NCI-H524 treated with DMSO at 0.1 percent for 48 hours (cell line): ENCODE data around the gene GNAO1.

Experiments
- DNase-seq: peaks from one replicate; lab custom pipeline; 2025; lab: John Stamatoyannopoulos, UW

The GNAO1 gene

DNA sequence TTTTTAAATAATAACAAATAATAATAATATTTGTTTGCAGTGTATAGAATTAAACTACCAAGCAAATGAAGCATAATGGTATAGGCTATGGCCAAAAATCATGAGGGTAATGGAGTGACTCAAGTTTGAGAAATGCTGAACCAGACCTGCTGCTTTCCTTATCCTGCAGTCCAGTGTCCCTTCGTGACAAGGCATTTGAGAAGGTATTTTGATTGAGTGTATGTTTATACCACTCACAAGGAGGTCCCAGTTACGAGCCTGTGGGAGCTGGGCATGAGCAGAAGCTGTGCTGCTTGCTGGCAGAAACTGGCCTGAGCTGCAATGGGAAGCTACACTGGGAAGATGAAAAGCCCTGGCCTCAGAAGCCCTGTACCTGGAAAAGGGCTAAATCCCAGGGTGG lies 50.3 kb downstream of the GNAO1 start:
- no peak for DNase-seq

DNA sequence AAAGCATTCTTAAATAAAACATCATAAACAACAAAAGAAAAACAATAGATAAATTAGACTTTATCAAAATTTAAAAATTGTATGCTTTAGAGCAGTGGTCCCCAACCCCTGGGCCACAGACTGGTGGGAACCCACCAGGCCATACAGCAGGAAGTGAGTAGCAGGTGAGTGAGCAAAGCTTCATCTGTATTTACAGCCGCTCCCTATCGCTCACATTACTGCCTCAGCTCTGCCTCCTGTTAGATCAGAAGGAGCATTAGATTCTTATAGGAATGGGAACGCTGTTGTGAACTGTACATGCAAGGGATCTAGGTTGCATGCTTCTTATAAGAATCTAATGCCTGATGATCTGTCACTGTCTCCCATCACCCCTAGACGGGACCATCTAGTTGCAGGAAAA lies 51.5 kb downstream of the GNAO1 start:
- DNase-seq: no peak

DNA sequence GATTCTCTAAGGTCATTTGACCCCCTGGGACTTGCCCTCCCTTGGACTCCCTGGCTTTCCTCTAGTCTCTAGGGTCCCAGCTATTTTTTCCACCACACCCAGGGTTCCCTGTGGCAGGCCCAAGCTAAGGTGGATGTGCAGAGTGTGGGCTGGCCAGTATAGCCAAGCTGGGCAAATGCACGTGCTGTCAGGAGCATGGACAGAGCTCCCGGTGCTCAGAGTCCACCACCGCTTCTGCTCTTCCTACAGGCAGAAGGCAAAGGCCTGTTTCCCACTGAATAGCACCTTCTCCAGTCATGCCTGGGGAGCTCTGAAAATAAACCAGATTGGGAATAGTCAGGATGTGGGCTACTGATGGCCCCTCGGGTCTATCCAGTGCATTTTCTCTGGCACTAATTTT lies 53.3 kb downstream of the GNAO1 start:
- no peak for DNase-seq

DNA sequence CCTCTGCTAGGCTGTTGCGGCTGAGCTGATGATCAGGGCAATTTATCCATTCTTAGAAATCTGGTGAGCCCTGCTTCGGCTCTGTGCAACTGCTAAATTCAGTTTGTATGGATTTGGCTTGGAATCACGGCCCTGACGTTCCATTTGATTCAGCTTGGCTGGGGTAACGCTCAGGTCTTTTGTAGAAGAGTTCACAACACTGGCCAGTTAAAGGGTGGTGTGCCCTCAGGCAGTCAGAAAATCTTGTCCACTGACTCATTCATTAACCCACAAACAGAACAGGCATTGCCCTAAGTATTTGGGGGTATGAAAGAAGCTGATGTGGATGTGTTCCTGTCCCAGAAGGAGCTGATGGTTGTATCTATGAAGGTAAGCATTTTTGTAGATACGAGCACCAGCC lies 53.9 kb downstream of the GNAO1 start:
- no peak for DNase-seq

DNA sequence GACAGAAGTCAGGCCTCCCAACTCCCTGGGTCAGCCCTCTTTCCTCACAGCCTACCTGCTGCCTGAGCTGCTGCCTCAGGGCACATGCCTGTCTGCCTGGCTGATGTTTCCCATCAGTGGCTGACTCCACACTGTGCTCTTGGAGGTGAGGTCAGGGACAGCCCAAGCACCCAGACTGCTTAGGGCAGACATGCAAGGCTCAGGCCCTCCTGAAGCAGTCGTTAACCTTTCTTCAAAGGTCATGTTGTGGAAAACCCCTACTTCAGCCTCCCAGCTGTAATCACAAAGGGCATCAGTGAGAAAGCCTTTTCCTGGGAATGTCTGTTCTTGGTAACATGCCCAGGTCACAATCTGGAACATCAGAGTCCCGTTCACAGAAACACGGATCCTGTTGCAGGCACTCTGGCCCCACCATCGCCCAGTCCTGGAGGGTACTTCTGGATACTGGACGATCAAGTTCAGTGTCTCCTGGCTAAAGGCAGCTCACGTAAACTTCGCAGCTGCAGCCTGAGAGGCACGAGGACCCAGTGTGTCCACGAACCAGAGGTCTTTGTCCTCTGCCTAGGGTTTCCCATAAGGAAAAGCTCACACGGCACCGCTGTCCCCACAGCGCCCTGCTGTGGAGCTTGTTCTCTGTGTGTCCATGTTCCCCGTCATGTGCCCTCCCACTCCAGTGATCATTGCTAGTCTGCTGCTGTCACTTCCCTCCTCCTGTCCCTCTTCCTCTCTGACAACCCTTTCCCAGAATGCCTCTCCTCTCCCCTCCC lies 54.9 kb downstream of the GNAO1 start:
- no peak for DNase-seq

DNA sequence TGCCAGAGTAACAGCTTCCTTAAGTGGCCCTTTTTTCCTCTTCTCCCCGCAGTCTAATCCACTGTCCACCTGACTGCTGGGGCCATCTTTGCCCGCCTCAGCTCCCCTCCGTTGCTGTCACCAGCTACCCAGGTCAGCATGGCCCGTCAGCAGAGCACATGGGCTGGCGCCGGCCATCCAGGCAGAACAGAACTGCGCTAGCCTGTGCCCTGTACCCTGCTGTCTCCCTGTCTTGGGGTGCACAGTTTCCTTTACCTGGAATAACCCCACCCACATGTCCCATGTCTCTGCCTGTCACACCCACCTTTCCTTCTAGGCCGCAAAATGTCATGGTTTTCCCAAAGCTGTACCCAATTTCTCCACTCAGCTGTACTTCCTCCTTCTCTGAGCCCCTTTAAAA lies 55.7 kb downstream of the GNAO1 start:
- DNase-seq: no peak

DNA sequence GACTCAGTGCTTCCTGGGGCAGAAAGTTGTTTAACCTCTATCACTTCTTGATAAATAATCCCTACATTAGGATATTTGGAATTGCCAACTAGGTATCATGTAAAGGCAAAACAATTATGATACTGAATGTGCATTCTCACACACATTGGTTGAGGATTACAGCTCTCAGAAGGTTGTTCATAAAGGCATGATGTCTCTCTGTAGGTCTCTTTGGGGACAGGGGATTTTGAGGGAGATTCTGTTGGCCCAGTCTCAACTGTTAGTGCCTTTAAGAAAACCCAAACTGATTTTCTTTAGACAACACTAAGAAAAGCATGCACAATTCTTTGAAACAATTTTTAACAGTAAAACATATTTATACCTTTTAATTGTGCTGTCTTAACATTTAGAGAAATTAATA lies 56.5 kb downstream of the GNAO1 start:
- DNase-seq: no peak

DNA sequence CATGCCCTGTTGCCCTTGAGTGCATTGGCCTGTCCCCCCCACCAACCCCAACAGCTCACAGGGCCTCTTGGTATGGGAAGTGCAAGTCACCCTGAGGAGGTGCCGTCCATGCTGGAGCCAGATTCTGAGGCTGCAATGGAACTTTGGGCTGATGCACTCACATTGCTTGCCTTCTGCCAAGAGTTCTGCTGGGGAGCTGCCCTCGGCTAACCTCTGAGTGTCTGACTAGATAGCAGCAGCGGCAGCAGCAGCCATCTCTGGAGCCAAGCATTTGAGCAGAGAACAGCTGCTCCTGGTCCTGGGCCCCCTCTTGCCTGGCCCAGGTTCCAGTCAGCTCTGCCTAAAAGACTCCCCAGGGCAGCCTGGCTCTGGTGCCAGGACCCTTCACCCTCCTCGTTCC lies 61.5 kb downstream of the GNAO1 start:
- no peak for DNase-seq

DNA sequence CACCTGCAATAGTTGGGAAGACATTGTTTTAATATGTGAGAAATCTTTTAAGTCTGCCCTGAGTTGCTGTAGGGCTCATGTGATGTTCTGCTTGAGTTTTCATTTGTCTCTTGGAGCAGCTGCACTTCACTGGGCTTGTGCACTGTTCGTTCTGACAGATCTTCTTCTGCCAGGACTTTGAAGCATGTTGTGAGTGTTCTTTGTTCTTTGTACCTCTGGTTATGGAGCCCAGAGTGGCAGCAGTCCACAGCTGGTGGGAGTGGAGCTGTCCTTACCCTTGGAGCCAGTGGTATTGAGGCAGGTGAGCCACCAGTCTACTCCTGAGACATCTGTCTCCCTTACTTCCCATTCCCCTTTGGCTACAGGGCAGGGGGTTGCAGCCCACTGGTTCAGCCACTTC lies 64.6 kb downstream of the GNAO1 start:
- DNase-seq: no peak

DNA sequence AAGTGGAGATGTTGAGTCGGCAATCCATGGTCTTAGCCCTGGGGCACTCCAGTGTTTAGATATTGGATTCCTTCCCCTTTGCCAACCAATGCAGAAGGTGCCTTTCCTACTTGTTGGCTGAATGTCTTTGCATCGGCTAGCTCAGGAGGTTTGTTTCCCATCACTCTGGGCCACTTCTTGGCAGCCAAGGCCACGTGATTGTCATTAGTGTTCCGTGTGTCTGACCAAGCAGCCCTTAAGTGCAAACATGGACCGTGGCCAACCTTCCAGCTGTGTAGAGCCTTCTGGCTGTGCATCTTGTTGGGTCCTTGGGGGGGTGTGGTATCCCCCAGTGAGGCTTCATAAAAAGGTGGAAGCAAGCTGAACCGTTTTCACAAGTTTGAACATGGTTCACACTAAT lies 66.0 kb downstream of the GNAO1 start:
- DNase-seq: peak; percentile 69

DNA sequence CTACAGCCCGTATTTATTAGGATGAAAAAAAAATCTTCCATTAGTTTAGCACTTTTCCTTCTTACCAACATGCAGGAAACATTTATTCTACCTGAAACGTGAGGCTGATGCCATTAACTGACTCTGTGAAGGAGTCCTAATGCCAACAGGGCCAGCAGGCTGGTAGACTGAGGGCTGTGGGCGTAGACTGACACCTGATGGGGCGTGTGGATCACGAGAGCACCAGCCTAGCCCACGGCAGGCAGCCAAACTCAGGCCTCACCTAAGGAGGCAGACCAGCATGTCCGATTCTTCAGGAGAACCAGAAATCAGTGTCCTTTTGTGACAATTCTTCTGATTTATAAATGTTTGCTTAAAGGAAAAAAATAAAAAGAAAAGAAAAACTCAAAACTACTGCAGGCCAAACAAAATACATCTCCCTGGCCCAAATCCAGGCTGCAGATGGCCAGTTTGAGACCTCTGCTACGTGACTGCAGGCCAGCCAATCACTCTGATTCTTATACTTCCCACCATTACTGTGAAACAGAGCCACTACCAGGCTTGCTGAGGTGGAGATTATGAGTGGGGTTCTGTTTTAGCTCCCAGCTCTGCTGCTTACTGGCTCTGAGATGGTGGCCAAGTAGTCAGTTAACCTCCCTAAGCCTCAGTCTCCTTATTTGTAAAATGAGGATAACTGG lies 66.5 kb downstream of the GNAO1 start:
- DNase-seq: peak; percentile 41

DNA sequence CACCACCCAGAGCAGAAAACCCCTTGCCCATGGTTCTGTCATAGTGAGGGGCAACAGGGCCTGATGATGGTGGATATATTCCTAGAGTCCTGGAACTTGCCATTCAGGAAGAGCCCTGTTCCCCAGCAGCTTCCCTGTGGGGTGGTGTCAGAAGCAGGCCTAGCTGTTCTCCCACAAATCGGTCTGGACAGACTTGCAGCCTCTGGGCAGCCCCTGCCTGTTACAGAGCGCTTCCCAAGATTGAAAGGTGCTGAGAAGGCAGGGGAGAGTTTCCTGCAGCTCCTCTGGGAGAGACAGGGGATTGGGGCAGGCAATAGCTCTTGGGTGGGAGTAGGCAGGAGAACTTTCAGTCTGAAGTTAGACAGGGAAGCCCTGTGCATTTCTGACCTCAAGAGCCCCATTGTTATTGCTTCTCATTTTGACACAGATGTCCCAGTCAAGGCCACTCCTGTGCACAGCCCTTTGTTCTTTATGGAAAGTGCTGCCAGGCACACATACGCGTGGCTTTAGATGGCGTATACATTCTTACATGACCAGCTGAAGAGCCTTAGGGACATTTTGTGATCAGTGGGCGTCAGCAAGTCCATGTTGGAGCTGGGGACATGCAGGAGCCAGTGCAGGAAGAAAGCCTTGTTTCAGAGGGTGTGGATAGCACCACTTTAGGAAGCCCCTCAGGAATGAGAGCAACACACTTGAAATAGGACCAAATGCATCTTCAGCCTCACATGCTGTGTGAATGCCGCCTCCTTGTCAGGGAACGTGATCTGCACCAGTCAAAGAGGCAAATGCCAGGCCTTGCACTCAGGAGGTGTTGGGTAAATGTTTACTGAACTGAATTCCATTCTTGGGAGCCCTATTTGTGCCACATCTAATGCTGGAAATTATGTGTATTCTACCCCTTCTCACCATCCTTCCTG lies 67.5 kb downstream of the GNAO1 start:
- no peak for DNase-seq

DNA sequence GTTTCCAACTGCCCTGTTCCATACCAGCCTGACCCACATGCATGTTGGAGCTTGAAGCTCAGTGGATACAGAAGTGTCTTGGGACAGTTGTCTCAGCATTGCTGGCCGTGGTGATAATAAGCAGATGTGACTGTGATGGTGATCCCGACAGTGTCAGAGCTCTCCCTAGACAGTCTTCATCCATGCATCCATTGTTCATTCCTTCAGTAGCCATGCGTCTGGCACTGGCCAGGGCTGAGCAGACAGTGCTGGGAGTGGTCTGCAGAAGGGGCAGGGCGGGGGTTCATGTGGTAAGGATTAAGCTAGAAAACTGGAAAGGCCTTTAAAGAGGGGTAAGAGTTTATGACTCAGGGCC lies 68.1 kb downstream of the GNAO1 start:
- no peak for DNase-seq

DNA sequence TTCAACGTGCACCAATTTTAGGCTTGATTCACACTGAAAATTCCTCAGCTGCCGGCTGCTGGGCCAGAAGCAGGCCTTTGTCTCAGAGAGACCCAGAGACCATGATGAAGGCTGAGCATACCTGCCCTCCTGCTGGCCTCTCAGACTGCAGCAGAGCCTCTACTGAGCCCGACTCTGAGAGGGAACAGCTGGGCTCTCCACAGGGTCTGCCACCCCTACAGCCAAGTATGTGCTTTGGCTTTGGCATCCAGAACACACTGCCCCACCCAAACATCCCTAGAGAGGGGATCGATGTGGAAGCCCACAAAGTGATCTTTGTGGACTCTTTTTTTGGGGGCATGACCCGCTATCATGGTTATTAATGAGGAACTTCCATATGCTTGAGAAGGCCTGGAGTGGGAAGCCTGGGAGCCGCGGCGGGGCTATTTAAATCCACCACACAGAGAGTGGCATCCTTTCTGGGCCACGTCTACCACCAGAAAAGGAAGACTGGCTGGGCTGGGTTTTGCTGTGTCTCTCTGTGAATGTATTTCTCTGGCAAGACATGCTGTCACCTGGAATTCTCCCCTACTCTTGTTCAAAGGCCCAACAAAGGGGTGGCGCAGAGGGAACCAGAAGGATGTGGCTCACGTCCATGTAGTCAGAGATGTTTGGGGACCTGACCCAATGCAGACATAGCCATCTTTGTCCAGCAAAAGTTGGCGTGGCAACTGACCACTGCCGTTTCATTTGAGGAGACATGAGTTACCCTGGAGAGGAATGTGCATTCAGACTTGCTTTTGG lies 69.3 kb downstream of the GNAO1 start:
- no peak for DNase-seq

DNA sequence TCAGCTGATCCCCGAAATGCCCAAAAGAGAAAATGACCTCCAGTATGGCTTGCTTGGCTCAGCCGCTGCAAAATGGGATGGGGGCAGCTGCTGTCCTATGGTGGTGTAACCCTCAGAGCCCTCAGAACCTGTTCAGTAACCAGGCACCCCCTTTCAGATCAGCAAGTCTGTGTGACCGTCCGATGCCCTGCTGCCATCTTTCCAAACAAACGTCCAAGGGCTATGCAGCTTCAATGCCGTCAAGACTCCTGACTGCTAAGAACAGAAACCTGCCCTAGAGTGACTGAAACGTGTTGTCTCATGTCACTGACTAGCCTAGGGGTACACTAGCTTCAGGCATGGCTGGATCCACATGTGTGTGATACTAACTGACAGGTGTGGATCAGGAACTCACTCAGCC lies 70.4 kb downstream of the GNAO1 start:
- no peak for DNase-seq

DNA sequence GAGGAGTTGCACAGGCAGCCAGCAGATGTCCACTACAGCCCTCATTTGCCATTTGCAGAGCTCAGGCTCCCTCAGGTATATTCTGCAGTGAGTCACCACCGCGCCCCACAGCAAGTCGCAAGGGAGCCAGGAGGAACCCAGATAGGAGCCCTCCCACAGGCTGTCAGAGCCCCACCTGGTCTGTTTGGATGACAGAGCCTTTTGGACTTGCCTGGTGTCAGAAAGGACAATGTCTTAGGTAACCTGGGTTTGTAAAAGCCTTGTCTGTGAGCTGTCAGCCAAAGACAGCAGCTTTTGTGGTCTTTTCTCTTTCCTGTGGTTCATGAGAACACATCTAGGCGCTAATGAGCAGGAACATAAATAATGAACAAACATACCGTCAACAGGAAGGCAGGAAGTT lies 70.9 kb downstream of the GNAO1 start:
- DNase-seq: no peak

DNA sequence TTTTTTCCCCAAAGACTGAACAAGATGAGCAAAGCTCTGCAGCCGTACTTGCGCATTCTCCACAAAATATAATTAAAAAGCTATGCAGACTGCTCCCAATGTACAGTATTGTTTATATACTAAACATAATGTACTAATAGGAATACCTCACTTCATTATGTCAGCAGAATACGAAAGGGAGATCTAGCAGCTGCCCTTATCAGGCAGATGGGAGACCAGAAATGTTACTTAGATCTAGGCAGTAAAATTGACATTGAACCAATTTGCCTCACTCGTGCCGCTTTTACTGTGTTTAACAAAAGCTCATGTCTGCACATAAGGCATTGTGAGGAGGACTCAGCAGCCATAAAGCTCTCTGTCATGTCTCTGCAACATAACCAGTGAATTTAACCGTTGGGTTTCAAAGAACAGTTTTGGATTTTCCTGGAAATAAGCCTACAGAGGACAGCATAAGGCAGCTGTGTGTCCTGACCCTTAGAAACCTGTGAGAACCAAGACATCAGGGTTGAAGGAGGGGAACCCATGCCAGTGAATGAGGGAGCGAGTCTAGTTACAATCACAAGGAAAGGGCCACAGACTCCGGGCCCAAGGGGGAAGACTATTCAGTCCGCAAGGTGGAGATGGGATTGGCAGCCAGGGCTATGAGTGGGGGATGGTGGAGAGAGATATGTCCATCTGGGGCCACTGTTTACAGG lies 71.4 kb downstream of the GNAO1 start:
- DNase-seq: no peak

DNA sequence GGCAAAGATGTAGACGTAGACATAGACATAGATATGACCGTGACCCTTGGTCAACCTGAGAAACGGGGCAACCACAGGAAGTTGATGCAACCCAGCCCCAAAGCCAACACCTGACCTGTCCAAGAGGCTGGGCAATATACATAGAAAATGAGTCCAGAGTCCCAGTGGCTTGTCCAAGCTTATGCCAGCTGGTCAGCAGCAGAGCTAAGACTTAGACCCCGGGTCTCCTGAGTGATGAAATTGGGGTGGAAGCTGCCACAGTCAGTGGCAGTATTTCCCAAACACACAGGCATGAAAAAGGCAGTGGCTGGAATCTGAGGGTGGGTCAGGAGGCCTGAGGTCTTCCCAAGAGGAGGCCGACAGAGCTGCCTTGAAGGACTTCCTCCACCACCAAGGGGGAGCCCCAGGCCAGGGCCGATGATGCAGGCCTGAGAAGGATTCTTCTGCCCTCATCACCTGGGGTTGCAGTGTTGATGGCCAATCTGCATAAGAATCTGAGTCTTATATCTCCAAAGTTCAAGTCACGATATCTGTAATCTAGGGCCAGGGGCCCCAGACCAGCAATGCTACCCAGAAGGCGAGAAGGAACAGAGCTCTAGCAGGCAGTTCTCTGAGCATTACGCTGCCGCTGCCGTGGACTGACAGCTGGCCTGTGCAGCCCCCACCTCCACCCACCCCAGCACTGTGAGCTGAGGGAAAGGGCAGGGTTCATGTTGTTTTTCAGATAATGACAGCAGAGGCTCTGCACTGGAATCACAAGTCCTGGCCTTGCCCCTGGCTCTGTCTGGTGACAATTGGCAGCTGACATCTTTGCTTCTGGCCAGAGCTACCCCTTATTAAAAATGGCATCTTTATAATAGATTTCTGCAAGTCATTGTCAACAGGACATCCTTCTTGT lies 72.7 kb downstream of the GNAO1 start:
- DNase-seq: peak; percentile 17

DNA sequence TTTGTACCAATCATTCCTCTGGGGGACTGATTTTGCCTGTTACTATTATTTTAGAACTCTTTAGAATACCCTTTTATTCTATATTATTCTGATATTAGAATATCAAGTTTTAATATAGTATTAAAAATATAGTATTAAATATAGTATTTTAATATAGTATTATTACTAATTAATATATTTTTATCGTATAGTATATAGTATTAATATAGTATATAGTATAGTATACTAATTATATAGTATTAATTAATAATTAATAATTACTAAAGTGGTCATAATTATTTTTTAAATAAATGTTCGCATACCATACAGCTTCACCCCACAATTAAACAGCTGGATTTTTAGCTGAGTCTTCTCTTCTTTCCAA lies 73.3 kb downstream of the GNAO1 start:
- DNase-seq: no peak

DNA sequence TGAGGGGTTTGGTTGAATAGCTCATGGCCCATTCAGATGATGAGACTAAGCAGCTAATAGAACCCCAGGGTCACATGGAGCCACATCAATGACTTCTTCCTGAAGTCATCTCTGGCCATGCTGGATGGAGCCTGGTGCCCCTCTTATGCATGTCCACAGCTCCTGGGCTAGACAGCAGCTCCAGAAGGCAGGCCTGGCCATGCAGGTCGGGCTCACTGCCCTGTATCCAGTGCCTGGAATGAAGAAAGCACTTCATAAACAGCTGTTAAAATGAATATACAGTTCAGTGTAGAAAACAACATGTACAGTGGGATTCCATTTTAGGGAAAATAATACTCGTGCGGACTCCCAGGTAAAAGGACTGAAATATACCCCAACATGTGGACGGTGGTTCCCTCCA lies 73.9 kb downstream of the GNAO1 start:
- DNase-seq: no peak

DNA sequence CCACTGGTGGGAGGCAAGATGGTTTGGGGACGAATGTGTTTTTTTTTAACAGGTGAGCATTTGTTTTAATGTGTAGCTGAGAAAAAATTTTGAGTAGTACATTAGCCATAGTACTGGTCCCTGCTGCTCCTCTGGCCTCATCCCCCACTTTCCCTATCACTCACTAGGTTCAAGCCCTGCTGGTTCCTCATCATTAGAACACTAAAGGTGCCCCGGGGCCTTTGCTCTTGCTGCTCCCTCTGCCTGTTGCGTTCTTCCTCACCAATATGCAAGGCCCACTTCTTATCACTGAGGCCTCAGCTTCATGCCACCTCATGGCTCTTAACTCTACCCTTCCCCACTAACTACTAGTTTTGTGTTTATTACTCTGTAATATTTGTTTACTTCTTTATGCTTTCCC lies 74.5 kb downstream of the GNAO1 start:
- no peak for DNase-seq
